ENCODE measurements around the gene PLD2.

Gene PLD2

DNA sequence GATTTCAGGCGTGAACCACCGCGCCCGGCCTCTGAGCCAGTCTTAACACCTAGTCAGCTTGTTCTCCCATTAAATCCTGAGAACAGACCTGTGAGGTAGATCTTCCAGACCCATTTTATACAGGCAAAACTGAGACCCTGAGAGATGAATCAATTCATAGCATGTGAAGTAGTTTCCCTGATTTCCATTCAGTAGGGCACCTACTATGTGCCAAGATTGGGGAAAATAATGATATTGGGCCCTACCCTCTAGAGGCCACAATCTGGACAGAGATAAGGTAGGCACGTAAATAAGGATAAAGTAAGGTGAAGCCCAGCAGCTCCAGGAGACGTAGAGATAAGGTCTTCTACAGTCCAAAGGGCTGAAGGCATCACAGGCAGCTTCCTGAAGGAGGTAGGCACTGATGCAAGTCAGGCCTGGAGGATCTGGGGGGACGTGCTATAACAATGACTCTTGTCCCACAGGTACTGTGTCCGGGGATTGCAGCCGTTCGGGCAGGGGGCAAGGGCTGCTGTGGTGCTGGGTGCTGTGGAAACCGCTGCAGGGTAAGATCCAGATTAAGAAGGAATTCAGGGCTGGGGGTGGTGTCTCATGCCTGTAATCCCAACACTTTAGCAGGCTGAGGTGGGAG lies 26.5 kb upstream of the PLD2 start:
- Histone ChIP-seq H3K4me3 (ENCODE audit: low read depth, low read length) (no peak overlapping the region), H3K9ac (ENCODE audit: low read depth, low read length) (no peak overlapping the region), H3K9me3 (ENCODE audit: control insufficient read depth, insufficient read depth, low read length) (no peaks in the 10 kb centered on the region), H3K4me1 (ENCODE audit: control insufficient read depth, insufficient read depth, low read length) (no peaks in the 10 kb centered on the region), H3K27ac (ENCODE audit: low read depth, low read length) (no peak overlapping the region), H3K36me3 (ENCODE audit: control insufficient read depth, insufficient read depth, low read length) (no peaks in the 10 kb centered on the region), H3K27me3 (ENCODE audit: control insufficient read depth, insufficient read depth, low read length) (peaks cover 33% of the 10 kb centered on the region)

- H3K9me3 ChIP-seq (ENCODE audit: control insufficient read depth, insufficient read depth, low read length) = no peaks in the 10 kb centered on the region
- H3K27ac ChIP-seq (ENCODE audit: low read depth, low read length) = no peak overlapping the region
- H3K36me3 ChIP-seq (ENCODE audit: control insufficient read depth, insufficient read depth, low read length) = no peaks in the 10 kb centered on the region
- peaks cover 56% of the 10 kb centered on the region for H3K27me3 ChIP-seq (ENCODE audit: control insufficient read depth, insufficient read depth, low read length)
- peaks cover 11% of the 10 kb centered on the region; the same call in 1 of the 2 replicates for H3K4me1 ChIP-seq (ENCODE audit: control insufficient read depth, insufficient read depth, low read length)
- H3K9ac ChIP-seq (ENCODE audit: low read depth, low read length) = no peak overlapping the region
- H3K4me3 ChIP-seq (ENCODE audit: low read depth, low read length) = no peak overlapping the region
These were observed 24.3 kb upstream of the PLD2 start for GRCh38 chr17:4782652-4783051.

DNA sequence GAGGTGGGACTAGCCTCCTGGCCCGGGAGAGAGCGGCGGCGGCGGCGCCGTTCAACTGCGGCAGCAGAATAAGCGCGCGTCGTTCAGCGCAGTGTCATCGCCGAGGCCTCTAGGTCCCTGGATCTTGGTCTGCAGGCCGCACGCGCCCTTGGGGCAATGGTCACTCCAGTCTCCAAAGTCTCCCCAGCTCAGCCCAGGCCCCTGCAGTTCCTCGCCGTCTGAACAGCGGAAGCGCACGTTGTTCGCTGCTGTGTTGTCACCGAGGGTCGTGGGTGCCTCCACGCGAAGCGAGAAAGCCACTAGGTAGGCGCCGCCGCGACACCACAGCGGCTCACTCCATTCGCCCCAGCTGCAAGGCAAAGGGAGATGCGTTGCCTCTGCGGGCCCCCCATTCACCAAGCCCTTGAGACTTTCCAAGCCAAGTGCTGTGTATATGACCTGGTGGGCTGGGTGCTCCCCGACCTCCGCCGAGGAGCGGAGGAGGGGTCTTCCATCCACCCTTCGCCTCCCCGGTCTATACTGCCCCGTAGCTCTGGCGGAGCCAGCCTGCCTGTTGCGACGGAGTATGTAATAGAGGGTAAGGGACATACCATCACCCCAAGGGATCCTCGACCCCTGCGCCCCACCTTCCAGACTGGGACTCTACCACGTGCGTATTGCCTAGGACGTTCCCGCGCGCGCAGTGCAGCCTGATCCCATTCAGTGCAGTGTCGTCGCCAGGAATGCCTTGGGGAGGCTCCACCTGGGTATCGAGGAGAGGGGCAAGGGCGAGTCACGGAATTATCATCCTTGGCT lies 21.4 kb upstream of the PLD2 start:
- Histone ChIP-seq H3K27me3 (ENCODE audit: control insufficient read depth, insufficient read depth, low read length) (peaks cover 84% of the 10 kb centered on the region), H3K9me3 (ENCODE audit: control insufficient read depth, insufficient read depth, low read length) (no peaks in the 10 kb centered on the region), H3K36me3 (ENCODE audit: control insufficient read depth, insufficient read depth, low read length) (no peaks in the 10 kb centered on the region), H3K4me3 (ENCODE audit: low read depth, low read length) (peak overlapping the region; percentile 7; the same call in 1 of the 2 replicates), H3K4me1 (ENCODE audit: control insufficient read depth, insufficient read depth, low read length) (peaks cover 22% of the 10 kb centered on the region), H3K27ac (ENCODE audit: low read depth, low read length) (no peak overlapping the region), H3K9ac (ENCODE audit: low read depth, low read length) (no peak overlapping the region)

DNA sequence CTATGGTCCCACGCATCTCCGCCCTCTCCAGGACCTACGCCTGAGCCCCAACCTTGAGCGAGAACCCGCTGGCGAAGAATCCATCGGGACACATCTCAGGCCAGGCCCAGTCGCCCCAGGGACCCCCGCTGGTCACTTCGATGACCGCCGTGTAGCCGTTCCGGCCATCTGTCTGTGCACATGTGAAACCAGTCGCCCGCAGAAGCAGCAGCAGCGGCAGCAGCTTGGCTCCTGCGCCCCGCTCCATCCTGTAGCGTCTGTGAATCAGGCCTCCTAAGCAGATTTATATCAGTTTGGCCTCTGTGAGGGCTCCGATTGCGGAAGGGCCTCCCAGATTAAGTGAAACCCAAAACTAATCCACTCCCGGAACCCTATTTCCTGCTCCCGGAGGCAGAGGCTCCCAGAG lies 20.8 kb upstream of the PLD2 start, which contains the start of gene VMO1:
Gene VMO1, minus strand, starts transcription at position 259 of the 406 bp plus-strand sequence. Its CDS starts 12 bp downstream, at position 247.
- H3K36me3 ChIP-seq (ENCODE audit: control insufficient read depth, insufficient read depth, low read length) = no peaks in the 10 kb centered on the region
- H3K9ac ChIP-seq (ENCODE audit: low read depth, low read length) = no peak within 1 kb of the TSS
- peak within 1 kb of the TSS; percentile 7; the same call in 1 of the 2 replicates for H3K4me3 ChIP-seq (ENCODE audit: low read depth, low read length)
- no peaks in the 10 kb centered on the region for H3K9me3 ChIP-seq (ENCODE audit: control insufficient read depth, insufficient read depth, low read length)
- no peak within 1 kb of the TSS for H3K27ac ChIP-seq (ENCODE audit: low read depth, low read length)
- H3K4me1 ChIP-seq (ENCODE audit: control insufficient read depth, insufficient read depth, low read length) = peaks cover 22% of the 10 kb centered on the region
- H3K27me3 ChIP-seq (ENCODE audit: control insufficient read depth, insufficient read depth, low read length) = peaks cover 90% of the 10 kb centered on the region

GRCh38 chr17:4786516-4786915 lies 20.4 kb upstream of the PLD2 start:
- Histone ChIP-seq H3K27ac (ENCODE audit: low read depth, low read length) (no peak overlapping the region), H3K36me3 (ENCODE audit: control insufficient read depth, insufficient read depth, low read length) (no peaks in the 10 kb centered on the region), H3K9ac (ENCODE audit: low read depth, low read length) (no peak overlapping the region), H3K27me3 (ENCODE audit: control insufficient read depth, insufficient read depth, low read length) (peaks cover 94% of the 10 kb centered on the region), H3K4me1 (ENCODE audit: control insufficient read depth, insufficient read depth, low read length) (peaks cover 22% of the 10 kb centered on the region), H3K9me3 (ENCODE audit: control insufficient read depth, insufficient read depth, low read length) (no peaks in the 10 kb centered on the region), H3K4me3 (ENCODE audit: low read depth, low read length) (no peak overlapping the region)

DNA sequence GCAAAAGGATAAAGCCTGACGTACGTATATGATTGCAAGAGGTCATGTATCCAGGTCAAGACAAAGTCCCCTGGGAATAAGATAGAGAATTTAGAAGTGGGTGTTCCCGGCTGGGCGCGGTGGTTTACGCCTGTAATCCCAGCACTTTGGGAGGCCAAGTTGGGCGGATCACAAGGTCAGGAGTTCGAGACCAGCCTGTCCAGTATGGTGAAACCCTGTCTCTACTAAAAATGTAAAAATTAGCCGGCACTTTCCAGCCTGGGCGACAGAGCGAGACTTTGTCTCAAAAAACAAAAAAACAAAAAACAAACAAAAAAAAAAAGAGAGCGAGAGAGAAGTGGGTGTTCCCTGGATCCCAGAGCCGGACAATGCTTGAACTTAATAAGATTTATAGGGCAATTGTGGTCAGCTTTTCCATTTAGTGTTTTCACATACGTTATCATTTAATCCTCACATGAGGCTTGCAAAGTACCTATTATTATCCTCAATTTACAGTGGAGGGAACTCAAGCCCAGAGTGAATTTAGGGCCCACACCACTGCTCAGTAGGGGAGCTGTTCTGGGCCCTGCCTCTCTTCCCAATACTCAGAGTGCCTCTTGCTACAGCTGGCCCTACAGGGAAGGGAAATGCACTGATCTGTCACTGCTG lies 18.7 kb upstream of the PLD2 start:
- H3K36me3 ChIP-seq (ENCODE audit: control insufficient read depth, insufficient read depth, low read length) = no peaks in the 10 kb centered on the region
- H3K9me3 ChIP-seq (ENCODE audit: control insufficient read depth, insufficient read depth, low read length) = no peaks in the 10 kb centered on the region
- peaks cover 22% of the 10 kb centered on the region for H3K4me1 ChIP-seq (ENCODE audit: control insufficient read depth, insufficient read depth, low read length)
- H3K9ac ChIP-seq (ENCODE audit: low read depth, low read length) = no peak overlapping the region
- no peak overlapping the region for H3K27ac ChIP-seq (ENCODE audit: low read depth, low read length)
- H3K27me3 ChIP-seq (ENCODE audit: control insufficient read depth, insufficient read depth, low read length) = peaks cover 91% of the 10 kb centered on the region
- H3K4me3 ChIP-seq (ENCODE audit: low read depth, low read length) = peak overlapping the region; percentile 60

- Histone ChIP-seq H3K4me3 (ENCODE audit: low read depth, low read length) (peak within 1 kb of the TSS; percentile 60), H3K4me1 (ENCODE audit: control insufficient read depth, insufficient read depth, low read length) (peaks cover 22% of the 10 kb centered on the region), H3K27me3 (ENCODE audit: control insufficient read depth, insufficient read depth, low read length) (peaks cover 83% of the 10 kb centered on the region), H3K9me3 (ENCODE audit: control insufficient read depth, insufficient read depth, low read length) (no peaks in the 10 kb centered on the region), H3K27ac (ENCODE audit: low read depth, low read length) (peak within 1 kb of the TSS; percentile 47), H3K9ac (ENCODE audit: low read depth, low read length) (no peak within 1 kb of the TSS), H3K36me3 (ENCODE audit: control insufficient read depth, insufficient read depth, low read length) (no peaks in the 10 kb centered on the region)
These were observed 17.9 kb upstream of the PLD2 start, which contains the start of gene GLTPD2 for GRCh38 chr17:4788807-4789700. GLTPD2 (plus strand) TSS chr17:4788964; CDS start chr17:4789012, 48 bp downstream.

GRCh38 chr17:4789701-4789950 lies 17.3 kb upstream of the PLD2 start:
- H3K27me3 ChIP-seq (ENCODE audit: control insufficient read depth, insufficient read depth, low read length) = peaks cover 77% of the 10 kb centered on the region
- no peaks in the 10 kb centered on the region for H3K36me3 ChIP-seq (ENCODE audit: control insufficient read depth, insufficient read depth, low read length)
- H3K9ac ChIP-seq (ENCODE audit: low read depth, low read length) = no peak overlapping the region
- peak overlapping the region; percentile 60 for H3K4me3 ChIP-seq (ENCODE audit: low read depth, low read length)
- H3K27ac ChIP-seq (ENCODE audit: low read depth, low read length) = peak overlapping the region; percentile 47
- no peaks in the 10 kb centered on the region for H3K9me3 ChIP-seq (ENCODE audit: control insufficient read depth, insufficient read depth, low read length)
- H3K4me1 ChIP-seq (ENCODE audit: control insufficient read depth, insufficient read depth, low read length) = peaks cover 22% of the 10 kb centered on the region

DNA sequence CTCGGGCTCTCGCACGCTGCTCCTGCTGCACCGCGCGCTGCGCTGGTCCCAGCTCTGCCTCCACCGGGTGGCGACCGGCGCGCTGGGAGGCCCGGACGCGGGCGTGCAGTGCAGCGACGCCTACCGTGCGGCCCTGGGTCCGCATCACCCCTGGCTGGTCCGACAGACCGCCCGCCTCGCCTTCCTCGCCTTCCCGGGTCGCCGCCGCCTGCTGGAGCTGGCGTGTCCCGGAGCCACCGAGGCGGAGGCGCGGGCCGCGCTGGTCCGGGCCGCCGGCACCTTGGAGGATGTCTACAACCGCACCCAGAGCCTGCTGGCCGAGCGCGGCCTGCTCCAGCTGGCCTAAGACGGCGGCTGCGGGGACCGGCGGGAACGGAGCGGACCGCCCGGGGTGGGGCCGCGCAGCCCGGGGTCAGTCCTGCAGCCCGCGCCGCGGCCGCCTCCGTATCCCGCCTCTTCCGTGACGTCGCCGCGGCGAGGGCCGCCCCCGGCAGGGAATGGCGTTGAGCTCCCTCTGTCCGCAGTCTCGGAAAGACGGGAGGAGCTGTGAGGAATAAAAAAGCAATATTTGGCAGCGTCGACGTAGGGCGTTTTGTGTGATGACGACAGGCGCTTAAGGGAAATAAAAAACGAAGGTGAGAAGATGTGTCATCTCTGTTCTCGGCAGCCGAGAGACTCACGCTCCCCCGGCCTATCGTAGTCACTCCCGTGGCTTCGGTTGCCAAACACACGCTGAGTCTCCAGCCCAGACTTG lies 16.8 kb upstream of the PLD2 start:
- H3K27me3 ChIP-seq (ENCODE audit: control insufficient read depth, insufficient read depth, low read length) = peaks cover 72% of the 10 kb centered on the region
- H3K9ac ChIP-seq (ENCODE audit: low read depth, low read length) = peak overlapping the region; percentile 39; the same call in 1 of the 2 replicates
- H3K4me1 ChIP-seq (ENCODE audit: control insufficient read depth, insufficient read depth, low read length) = peaks cover 22% of the 10 kb centered on the region
- no peaks in the 10 kb centered on the region for H3K36me3 ChIP-seq (ENCODE audit: control insufficient read depth, insufficient read depth, low read length)
- H3K9me3 ChIP-seq (ENCODE audit: control insufficient read depth, insufficient read depth, low read length) = no peaks in the 10 kb centered on the region
- H3K4me3 ChIP-seq (ENCODE audit: low read depth, low read length) = peak overlapping the region; percentile 60
- peak overlapping the region; percentile 47 for H3K27ac ChIP-seq (ENCODE audit: low read depth, low read length)

DNA sequence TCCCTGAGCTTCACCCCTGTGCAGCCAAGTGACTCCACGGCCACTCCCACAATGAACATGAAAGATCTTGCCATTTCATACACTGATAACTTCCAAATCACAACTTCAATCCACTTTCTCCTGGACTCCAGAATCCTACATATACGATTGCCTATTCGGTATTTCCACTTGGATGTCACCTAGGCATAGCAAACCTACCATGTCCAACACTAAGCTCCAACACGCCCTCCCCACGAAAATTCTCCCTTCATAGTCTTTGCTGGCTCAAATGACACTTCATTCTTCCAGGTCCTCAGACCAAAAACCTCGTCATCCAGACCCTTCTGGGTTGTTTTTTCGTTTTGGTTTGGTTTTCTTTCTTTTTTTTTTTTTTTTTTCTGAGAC lies 16.3 kb upstream of the PLD2 start:
- Histone ChIP-seq H3K36me3 (ENCODE audit: control insufficient read depth, insufficient read depth, low read length) (no peaks in the 10 kb centered on the region), H3K27ac (ENCODE audit: low read depth, low read length) (no peak overlapping the region), H3K4me1 (ENCODE audit: control insufficient read depth, insufficient read depth, low read length) (peaks cover 21% of the 10 kb centered on the region), H3K4me3 (ENCODE audit: low read depth, low read length) (peak overlapping the region; percentile 60), H3K27me3 (ENCODE audit: control insufficient read depth, insufficient read depth, low read length) (peaks cover 67% of the 10 kb centered on the region), H3K9me3 (ENCODE audit: control insufficient read depth, insufficient read depth, low read length) (no peaks in the 10 kb centered on the region), H3K9ac (ENCODE audit: low read depth, low read length) (no peak overlapping the region)

Data from HUES48 (cell line).